Astrocyte of the cerebellum (primary cell): Measurements from ENCODE around the gene DAB2IP.

Source experiments
- DNase-seq: peaks from one replicate; pipeline ENCODE4 v3.0.0-alpha.2; 2011; ENCODE audit warnings: low read depth
- H3K4me3 ChIP-seq: 2 replicates; pipeline ENCODE4 v1.5.1; 2011; ENCODE audit warnings: mild to moderate bottlenecking, low read depth, low read length, moderate library complexity
- CTCF ChIP-seq: IDR thresholded peaks from 2 replicates; pipeline ENCODE4 v1.5.1; 2012; ENCODE audit warnings: low read length, low read depth, moderate library complexity, mild to moderate bottlenecking; ENCODE audit errors: missing control alignments
- in situ Hi-C: cut with HindIII; loops from 2 replicates; pipeline ENCODE4 v1.10.0; 2017; ENCODE audit warnings: low sequenced_read_pairs

DAB2IP gene

GRCh38 chr9:121744002-121744686 is 92.7 kb downstream of the DAB2IP start:
- no peak for DNase-seq
- in situ Hi-C loops: no loop called here
- peak overlapping the region; percentile 42 for H3K4me3 ChIP-seq
- peak; percentile 41 for TF ChIP-seq CTCF

GRCh38 chr9:121744687-121745395 is 93.4 kb downstream of the DAB2IP start:
- TF ChIP-seq CTCF: no peak
- DNase-seq: no peak
- peak overlapping the region; percentile 42 for H3K4me3 ChIP-seq
- in situ Hi-C loops: loop anchor here (5.0 kb wide), 1 partner anchor 42 kb away; no protein-coding TSS in a partner anchor

GRCh38 chr9:121745396-121745695 is 93.9 kb downstream of the DAB2IP start:
- H3K4me3 ChIP-seq: no peak overlapping the region
- DNase-seq: no peak
- TF ChIP-seq CTCF: no peak
- in situ Hi-C loops: loop anchor here (5.0 kb wide), 1 partner anchor 42 kb away; no protein-coding TSS in a partner anchor

GRCh38 chr9:121746411-121746810 is 95.0 kb downstream of the DAB2IP start:
- no peak for DNase-seq
- TF ChIP-seq CTCF: no peak
- in situ Hi-C loops: loop anchor here (5.0 kb wide), 1 partner anchor 41 kb away; no protein-coding TSS in a partner anchor
- H3K4me3 ChIP-seq: no peak overlapping the region

GRCh38 chr9:121746866-121747265 is 95.4 kb downstream of the DAB2IP start:
- TF ChIP-seq CTCF: no peak
- DNase-seq: no peak
- in situ Hi-C loops: loop anchor here (5.0 kb wide), 1 partner anchor 40 kb away; no protein-coding TSS in a partner anchor
- H3K4me3 ChIP-seq: no peak overlapping the region

GRCh38 chr9:121748074-121748473 is 96.6 kb downstream of the DAB2IP start:
- no peak for DNase-seq
- in situ Hi-C loops: loop anchor here (5.0 kb wide), 1 partner anchor 39 kb away; no protein-coding TSS in a partner anchor
- no peak overlapping the region for H3K4me3 ChIP-seq
- TF ChIP-seq CTCF: no peak
